GM19043 (cell line): ENCODE results near the gene ARTN.
A peak's percentile ranks its signal among the peaks of the same experiment; 100 is the strongest.

Experiments
- ATAC-seq: cut with Tn5 transposase; IDR thresholded peaks from one replicate; pipeline ENCODE4 v1.9.1; 2021; ENCODE audit warnings: low read depth; ENCODE audit not compliant: unreplicated experiment

Gene ARTN

DNA sequence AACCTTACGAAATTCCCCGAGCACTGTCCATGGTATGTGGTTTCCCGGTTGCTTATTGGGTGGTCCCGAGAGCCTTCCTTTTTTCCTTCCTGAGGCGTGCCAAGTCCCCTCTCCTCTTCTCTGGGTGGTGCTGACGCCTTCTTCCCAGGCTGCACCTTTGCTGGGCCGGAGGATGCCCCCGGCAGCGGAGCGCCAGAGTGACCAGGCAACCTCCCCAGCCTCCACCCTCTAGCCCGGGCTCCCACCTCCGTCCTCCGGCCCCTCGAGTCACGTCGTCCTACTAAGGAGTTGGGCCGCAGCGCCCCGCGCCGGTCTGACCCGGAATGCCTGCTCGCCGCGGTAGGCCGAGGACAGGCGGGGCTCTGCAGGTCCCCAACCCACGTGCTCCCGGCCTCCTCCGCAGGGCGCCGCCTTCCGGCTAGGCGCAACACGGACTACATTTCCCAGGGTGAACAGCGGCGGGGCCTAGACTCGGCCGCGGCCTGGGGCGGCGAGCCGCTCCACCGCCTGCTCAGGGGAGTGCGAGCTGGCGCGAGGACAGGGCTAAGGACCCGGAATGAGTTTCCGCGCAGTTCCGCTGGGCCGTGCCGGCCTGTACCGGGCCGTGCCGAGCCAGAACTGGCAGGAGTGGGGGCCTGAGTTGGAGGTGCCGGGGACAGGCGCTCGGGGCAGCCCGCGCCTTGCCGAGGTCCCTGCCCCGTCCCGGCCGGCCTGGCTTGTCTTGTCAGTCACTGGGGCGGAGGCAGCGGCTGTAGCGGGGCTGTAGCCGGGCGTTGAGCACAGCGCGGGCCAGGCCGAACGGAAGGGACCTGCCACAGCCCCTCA, 12.8 kb downstream of the ARTN start, which contains the start of gene IPO13:
IPO13 (plus strand) TSS at position 715 of the 825 bp plus-strand sequence. CDS start 651 bp downstream, outside the sequence.
- ATAC-seq, result peak; percentile 85

DNA sequence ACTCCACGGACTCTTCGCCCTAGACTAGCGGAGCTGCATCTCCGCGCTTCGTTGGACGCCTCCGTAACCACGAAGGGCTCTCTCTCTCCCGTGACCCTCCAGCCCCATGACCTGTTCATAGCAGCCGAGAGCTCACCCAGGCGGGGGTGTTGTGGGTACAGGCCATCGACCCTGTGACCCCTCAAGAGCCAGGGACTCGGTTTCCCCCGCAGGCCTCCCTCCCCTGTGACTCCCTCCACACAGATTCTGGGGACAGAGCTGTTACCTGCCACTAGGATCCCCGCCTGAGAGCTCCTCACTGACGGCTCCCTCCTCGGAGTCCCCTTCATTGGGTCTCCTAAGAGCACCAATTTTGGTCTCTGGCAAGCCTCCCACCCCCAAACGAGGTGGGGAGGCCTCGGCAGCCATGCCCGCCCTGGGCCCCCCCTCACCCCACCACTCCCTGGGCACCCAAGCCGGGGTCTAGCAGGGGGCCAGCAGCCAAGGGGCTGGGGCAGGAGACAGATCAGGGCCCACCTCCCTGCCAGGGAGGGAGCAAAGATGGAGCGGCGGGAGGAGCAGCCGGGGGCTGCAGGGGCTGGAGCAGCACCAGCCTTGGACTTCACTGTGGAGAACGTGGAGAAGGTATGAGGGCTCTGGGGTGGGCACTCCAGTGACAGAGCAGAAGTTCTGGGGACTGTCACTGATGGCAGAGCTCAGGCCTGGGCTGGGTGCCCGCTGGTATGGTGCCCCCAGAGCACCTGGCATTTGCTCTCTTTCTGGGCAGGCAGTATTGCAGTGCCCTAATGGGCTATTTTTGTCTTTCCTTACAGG, 13.7 kb downstream of the ARTN start:
- no peak for ATAC-seq

DNA sequence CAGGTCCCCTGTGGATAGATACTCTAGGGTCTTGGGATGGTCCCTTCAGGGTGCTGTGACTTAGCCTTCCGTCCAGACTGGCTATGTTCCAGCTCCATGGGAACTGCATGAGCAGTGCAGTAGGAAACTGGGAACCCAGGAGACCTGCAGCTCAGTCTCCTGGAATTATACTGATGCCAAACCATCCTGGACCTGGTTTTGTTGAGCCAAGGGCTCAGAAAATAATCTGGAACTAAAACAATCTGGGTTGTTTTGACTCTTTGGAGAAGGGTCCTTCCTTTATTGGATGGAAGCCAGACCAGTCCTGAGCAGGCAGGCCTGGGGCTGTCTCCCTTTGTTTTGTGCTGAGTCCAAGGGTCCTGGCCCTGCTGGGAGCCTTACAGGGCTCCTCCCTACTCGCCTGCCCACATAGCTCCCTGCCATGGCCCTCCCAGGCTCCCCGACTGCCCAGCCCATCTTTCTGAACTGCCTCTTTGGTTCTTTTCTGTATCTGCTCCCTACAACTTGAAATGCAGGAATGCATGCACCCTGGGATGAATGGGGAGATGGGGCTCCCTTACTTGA, 14.4 kb downstream of the ARTN start:
- no peak for ATAC-seq

DNA sequence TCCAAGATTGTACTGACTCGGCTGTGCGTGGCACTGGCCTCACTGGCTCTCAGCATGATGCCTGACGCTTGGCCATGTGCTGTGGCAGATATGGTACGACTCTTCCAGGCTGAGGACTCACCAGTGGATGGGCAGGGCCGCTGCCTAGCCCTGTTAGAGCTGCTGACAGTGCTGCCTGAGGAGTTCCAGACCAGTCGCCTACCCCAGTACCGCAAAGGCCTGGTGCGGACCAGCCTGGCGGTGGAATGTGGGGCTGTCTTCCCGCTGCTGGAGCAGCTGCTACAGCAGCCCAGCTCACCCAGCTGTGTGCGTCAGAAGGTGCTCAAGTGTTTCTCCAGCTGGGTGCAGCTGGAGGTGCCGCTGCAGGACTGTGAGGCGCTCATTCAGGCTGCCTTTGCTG, 16.1 kb downstream of the ARTN start:
- no peak for ATAC-seq

DNA sequence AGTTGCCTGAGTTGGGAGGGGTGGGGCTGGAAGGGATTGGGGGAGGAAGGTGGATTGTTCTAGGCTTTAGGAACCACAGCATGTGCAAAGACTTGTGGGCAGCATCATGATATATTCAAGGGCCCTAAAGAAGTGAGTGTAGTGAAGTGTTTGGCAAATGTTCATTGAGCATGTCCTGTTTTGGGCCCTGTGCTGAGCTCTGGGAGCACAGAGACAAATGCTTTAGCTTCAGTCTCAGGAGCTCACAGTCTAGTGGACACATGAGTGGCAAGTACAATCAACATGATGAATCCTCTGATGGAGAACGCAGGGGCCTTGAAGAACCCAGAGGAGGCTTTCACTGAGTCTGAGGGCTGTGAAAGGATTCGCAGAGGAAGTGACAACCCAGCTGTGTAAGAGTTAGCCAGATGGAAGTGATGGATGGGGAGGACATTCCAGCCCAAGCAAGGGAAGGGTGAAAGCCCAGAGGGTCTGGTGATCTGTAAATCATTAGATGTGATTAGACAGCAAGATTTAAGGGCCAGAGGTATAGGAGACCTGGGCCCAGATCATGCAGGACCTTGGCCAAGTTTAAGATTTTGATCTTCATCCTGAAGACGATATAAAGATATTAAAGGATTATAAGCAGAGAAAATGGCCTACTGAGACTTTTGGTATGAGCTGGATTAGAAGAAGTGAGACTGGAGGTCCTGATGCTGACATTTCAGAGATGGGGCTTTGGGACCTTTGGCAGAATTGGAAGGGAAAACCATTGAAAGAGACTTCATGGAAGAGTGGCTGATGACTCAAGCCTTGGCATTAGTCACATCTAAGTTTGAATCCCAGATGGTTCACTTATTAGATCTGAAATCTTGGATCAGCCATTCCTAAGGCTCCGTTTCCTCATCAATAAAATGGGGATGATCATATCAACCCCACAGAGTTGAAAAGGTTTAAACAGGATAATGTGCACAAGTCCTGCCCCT, 17.7 kb downstream of the ARTN start:
- ATAC-seq, result no peak

DNA sequence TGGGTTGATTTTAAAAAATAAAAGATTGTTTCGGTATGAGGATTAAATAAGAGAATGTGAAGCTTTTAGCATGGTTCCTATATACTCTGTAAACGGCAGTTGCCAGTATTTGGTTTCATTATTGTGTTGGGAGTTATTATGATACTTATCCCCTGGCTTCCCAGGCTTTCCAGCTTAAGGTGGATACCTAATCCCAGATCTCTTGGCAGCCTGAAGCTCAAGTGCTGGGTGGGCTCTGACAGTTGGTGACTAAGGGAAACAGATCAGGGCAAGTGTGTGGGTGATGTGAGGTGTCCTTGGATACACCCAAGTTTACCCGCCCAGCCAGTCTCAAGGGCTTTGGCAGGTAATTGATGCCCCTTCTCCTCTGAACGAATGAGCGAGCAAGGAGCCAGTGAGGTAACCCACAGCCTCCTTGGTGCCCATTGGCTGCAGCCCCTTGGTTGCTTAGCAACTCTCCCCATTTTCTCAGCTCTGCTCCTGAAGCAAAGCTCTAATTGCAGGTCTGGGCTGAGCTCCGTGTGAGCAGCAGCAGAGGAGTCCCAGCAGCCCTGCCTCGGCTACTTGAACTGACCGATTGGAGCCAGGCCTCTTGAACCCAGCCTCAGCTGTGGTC, 19.2 kb downstream of the ARTN start:
- ATAC-seq, result no peak

DNA sequence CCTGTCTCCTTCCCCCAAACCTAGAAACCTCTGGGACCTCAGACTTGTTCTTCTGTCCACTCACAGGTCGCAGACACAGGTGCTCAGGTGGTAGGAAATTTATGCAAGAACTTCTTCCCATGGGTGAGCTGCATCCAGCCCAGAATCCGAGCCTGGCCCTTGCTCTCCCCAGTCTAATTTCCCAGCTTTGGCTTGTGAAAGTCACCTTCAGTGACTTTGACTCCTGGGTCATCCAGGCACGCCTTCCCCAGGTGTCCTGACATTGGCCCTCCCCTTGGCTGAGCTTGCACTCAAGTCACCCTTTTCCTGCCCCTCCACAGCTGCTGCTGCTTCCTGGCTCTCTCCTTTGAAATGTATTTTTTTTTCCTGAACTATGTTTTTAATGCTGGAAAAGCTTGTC, 19.8 kb downstream of the ARTN start:
- no peak for ATAC-seq

DNA sequence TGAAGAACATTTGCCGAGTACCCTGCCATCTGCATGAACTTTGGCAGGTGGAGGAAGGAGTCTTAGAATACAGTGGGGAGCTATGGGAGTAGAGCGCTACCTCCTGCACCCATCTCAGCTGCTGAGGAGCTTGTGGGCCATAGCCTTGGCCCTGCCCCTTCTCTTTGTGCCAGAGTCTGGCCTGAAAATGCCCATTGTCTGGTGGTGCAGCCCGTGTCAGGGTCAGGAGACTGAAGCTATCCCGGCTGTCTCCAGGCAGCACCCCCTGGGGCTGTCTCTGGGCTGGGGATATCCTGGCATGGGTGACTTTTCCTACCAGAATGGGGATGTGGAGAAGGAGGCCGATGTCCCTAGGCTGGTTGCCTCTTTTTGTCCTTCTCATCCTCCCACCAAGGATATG, 20.4 kb downstream of the ARTN start:
- ATAC-seq, result no peak

DNA sequence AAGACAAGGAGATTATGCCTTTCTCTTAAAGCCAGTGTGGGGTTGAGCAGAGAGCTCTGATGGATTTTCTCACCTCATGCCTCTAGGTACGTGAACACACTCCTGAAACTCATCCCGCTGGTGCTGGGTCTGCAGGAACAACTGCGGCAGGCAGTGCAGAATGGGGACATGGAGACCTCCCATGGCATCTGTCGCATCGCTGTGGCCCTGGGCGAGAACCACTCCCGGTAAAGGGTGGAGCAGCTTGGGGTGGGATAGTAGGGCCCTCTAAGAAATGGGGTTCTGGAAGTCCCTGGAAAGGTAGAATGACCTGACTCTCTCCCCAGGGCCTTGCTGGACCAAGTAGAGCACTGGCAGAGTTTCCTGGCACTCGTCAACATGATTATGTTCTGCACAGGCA, 22.6 kb downstream of the ARTN start:
- no peak for ATAC-seq

DNA sequence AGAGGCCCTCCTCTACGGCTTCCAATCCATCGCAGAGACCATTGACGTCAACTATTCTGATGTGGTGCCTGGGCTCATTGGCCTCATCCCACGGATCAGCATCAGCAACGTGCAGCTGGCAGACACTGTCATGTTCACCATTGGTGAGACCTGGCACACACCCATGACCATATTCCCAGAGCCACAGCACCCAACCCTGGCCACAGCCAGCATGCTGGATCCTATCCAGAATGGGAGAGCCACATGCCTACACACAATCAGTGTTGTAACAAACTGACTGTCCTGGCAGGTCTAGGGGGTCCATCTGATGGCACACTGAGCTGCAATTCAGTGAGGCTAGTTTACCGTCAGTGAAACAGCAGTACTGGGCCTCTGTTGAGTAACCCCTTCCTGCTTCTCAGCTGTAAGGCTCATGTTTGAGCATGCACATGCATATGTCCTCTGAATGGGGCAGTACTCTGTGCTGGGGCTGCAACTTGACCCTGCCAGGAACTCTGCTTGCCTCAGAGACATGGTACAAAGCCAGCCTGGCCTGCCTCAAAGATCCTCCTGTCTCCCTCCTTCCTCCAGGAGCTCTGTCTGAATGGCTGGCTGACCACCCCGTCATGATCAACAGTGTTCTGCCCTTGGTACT, 23.9 kb downstream of the ARTN start:
- ATAC-seq, result no peak

DNA sequence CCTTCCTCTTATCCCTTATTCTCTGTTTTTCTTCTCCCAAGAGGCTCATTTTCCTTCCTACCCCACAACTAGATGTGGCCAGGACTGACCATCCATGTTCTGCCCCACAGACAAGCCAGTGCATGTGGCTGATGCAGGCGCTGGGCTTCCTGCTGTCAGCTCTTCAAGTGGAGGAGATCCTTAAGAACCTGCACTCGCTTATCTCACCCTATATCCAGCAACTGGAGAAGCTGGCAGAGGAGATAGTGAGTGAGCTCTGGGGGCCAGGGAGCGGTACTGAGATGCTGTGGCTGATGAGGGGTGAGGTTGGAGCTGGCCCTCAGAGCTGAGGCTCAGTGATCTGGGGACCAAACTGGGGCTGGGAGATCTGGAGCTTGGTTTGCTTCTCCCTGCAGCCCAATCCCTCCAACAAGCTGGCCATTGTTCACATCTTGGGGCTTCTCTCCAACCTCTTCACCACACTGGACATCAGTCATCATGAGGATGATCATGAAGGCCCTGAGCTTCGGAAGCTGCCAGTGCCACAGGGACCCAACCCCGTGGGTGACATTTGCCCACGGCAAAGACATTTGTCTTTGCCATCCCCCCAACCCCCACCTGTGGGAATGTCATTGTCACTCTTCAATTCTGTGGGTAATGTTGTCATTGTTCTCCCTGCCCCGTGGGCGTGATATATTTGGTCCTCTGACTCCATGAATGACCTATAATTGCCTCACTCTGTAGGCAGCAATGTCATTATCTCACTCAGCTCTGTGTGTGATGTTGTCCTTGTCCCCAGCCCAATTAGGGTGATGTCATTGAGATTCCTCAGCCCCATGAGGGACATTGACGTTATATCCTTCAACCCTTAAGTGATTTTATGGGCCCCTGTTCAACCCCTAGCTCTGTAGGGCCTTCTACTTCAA, 25.0 kb downstream of the ARTN start:
- ATAC-seq, result no peak

DNA sequence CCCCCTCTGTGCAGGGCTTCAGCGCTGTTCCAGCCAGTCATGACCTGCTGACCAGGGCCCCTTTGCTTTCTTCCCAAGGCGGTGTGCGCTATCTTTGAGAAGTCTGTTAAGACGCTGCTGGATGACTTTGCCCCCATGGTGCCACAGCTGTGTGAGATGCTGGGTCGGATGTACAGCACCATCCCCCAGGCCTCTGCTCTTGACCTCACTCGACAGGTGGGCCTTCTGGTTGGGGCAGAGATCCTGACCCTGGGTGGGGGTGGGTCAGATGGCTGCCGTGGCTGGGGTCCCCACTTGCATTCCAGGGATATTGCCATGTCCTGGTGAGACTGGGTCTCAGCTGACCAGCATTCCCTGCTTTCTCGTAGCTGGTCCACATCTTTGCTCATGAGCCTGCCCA, 27.2 kb downstream of the ARTN start:
- no peak for ATAC-seq

DNA sequence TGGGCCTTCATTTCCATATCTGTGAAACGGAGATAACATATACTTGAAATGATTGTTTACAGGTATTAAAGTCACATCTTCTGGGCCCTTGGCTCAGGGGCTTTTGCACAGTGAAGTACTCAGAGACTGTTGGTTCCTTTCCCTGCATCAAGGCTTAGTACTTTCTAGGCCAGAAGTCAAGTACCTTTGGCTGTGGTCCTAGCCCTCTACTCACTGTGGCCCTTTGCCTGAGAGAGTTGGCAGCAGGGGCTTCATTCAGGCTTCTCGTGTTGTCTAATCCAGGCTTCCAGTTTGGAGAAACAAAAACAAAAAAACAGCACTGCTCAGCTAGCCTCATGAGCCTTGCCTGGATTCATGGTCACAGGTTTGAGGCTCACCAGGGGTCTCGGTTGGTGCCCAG, 28.1 kb downstream of the ARTN start:
- ATAC-seq, result no peak

DNA sequence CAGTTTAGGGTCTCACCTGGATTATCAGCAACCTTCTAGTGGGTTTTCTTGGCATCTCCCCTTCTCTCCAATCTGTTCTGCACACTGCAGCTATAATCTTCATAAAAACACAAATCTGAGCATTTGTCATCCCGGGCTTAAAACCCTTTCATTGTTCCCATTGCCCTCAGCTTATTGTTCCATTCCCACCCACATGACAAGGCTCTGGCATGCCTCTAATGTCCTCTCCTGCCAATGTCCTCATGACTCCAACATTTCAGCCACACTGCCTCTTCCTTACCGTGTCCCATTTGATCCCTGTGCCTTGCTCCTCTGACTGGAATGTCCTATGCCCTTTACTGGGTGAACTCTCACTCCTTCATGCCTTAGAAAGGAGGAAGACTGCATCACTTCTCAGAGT, 28.7 kb downstream of the ARTN start:
- ATAC-seq, result no peak

DNA sequence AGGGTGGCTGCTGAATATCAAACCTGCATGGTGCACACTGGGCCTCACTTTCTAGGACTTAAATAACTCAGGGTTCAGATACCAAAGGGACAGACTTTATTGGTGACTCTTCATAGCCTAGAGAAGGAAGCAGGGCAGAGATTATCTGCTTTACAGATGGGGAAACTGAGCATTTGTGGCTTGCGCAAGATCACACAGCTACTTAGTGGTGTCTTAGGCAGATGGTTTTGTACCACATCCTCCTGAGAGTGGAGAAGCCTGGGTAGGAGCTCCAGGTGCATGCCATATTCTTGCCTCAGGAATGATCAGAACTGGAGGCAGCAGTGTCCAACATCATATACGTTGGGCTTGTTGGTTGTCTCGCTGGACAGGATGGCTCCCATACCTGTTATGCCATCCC, 29.4 kb downstream of the ARTN start:
- ATAC-seq, result no peak

DNA sequence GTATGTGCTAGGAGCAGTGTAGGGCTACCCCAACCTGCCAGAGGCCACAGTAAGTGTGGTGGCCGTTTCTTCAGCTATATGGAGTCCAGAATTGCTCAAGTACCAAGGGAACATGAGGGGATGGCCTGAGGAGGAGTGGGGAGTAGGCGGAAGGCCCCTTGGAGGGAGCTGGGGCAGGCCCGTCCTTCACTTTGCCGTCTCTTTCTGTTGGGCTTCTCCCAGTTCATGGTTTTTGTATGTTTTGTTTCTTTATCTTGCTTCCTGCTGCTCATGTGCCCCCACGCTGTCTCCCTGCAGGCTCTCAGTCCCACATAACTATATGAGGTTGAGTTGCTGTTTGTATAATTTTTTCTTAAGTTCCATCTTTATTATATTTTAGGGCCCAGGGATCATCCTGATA, 30.3 kb downstream of the ARTN start:
- no peak for ATAC-seq

DNA sequence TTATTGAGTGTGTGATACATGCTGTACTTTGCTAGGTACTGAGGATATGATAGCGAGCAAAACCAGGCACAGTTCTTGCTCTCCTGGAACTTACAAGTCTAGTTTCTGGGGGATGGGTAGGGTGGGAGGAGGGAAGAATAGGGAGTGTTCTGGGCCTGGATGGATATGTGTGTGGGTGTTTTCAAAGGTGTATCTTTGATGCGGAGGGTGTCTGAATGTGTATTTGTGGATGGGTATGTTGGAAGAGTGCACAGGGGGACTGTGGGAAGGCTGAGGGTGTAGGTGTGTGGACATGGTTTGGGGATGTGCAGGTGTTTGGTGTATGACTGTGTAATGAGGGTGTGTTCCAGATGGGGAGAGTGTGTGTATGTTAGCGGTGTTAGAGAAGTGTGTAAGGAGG, 31.7 kb downstream of the ARTN start:
- ATAC-seq, result no peak

DNA sequence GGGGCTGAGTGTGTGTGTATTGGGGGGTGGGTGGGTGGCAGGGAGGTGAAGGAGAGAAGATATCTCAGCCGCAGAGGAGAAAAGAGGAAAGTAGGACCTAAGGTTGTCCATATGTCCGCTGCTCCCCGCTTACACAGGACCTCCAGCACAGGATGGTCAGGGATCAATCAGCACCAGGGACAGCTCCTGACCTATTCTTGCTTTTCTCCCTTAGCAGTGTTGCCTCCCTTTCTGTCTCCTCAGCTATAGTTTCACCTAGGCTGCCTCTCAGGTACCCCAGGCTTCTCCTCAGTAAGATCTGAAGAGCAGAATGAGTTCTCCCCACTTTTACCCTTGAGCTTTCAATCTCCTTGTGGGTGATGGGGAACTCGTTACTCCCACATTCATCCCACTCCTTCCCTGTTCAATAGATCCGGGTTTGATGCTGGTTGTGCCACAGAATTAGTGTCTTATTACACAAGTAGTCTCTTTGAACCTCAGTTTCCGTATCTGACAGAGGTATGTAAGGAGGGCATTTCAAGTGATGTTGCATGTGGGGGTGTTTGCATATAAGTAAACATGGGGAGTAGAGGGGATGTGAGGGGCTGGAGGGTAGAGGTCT, 34.8 kb downstream of the ARTN start:
- no peak for ATAC-seq
